IPS DF 19.7 (cell line): ENCODE results near the gene DIAPH2.

Source experiments
- DNase-seq: peaks from one replicate; pipeline ENCODE4 v3.0.0-alpha.2; 2013; ENCODE audit warnings: low read depth, low spot score

Gene DIAPH2

DNA sequence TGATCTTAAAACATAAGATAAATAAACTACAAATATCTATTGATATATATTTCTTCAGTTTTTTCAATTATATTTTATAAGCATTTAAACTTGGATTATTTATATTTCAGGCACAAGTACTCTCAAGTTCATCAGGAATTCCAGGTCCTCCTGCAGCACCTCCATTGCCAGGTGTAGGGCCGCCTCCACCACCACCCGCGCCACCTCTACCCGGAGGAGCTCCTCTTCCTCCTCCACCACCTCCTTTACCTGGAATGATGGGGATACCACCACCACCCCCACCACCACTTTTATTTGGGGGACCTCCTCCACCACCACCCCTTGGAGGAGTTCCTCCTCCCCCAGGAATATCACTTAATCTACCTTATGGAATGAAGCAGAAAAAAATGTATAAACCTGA lies 273.1 kb downstream of the DIAPH2 start:
- no peak for DNase-seq

DNA sequence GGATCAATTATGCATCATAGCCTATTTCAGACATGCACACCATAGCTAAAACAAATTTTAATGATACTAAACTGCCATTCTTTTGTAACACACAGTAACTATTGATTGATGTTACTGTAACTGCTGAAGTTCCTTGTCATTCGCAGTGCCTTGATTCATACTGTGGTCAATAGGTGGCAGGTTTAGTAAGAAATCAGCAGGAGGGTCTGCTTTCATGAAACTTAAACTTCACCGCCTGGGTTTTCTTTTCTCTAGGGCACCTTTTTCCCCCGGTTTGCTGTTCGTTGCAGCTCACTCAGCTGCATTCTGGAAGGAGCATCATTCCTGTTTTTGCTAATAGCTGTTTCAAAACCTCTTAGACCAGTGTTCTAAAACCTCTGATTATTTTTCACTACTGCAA lies 287.2 kb downstream of the DIAPH2 start:
- no peak for DNase-seq

DNA sequence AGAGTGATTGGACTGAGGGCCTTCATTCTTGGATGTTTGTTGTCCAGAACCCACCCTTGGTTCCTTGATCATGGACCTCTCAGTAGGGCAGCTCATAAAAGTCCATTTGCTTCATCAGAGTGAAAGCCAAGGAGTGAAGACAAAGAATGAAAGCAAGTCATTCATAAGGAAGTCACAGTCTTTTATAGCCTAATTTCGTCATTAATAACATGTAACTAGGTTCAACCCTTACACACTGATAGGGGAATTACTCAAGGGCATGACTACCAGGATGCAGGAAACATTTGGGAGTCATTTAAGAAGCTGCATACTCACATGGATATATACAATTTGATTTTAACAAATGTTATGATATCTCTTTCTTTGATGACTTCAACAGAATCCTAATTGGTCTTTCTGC lies 294.3 kb downstream of the DIAPH2 start:
- DNase-seq = no peak

DNA sequence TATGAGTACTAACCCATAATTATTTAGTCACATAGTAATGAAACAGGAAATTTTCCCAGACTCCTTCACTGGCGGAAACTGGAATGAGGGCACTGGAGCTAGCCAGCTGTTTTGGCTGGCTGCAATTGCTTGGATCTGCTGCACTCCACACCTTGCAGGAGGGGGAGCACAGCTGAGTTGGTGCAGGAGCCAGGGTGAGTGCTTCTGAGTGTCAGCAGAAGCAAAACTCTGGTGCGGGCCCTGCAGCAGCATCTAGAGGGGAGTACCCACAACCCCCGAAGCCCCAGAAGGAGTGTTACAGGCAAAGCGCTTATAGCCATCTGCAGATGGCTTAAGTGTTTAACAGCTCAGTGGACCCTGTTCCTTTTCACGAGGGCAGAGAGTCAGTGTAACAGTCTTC lies 295.1 kb downstream of the DIAPH2 start:
- DNase-seq = no peak

DNA sequence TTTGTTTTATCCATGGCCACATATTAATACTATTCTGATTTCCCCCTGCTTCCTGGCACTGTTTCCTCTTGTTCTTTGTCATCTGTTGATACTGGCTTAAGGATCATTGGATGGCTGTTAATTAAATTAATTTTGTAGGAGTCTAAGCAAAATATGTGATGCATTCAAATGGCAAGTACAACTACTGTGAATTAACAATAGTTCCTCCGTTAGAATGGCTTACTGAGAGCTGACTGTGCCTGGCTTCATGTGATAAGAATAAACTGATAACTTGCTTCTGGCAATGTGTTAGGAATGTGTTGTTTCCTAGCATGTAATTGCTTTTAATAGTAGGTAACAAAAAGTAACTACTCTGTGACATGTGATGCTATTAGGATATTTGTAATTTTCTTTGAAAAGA lies 297.5 kb downstream of the DIAPH2 start:
- DNase-seq = no peak

DNA sequence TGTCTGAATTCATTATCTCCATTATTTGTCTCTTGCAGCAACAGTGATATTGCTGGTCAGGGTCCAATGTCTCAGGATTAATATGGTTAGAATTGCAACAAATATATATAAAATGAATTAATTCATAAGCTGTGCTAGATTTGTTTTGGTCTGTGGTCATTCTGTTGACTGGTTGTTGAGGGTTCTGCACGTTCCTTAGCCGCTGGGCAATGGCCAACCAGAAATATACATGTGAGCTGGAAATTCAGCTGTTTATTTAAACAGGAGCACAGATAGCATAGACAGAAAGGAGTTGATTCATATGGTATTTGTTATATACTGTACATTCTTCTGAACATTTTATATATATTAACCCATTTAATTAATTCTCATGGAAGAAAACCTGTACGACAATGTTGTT lies 299.9 kb downstream of the DIAPH2 start:
- no peak for DNase-seq

DNA sequence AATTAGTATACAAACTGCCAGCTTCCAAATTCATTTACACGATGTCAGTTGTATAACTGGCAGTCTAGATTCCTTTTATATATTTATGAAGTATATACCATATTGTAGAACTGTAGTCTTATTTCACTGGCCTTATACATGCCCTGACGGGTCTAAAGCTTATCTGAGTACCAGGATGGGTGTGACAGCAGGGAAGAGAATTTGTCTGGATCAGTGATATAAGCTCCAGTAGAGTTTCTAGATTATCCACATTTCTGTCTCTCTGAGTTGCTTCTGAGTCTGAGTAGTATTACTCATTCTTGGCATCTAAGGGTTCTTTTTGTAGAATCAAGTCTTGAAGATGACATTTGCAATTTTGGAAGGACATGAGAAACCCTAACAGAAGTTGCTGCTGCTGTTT lies 300.4 kb downstream of the DIAPH2 start:
- DNase-seq = no peak

DNA sequence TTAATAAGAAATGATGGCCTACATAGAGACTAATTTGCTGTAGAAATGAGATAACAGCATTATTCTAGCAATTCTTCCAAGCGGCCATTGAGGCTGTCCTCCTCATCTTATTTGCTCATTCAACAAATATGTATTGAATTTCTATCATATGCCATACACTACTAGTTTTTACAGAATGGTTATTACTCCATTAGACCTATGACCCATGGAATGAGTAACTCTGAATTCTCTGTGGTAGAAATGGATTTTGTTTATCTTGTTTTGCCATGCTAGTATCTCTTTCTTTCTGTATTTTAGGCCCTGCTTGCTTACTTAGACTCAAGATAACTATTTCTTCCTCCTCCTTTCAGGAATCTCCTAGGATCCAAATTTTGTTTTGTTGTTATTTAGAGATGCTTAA lies 302.6 kb downstream of the DIAPH2 start:
- no peak for DNase-seq

DNA sequence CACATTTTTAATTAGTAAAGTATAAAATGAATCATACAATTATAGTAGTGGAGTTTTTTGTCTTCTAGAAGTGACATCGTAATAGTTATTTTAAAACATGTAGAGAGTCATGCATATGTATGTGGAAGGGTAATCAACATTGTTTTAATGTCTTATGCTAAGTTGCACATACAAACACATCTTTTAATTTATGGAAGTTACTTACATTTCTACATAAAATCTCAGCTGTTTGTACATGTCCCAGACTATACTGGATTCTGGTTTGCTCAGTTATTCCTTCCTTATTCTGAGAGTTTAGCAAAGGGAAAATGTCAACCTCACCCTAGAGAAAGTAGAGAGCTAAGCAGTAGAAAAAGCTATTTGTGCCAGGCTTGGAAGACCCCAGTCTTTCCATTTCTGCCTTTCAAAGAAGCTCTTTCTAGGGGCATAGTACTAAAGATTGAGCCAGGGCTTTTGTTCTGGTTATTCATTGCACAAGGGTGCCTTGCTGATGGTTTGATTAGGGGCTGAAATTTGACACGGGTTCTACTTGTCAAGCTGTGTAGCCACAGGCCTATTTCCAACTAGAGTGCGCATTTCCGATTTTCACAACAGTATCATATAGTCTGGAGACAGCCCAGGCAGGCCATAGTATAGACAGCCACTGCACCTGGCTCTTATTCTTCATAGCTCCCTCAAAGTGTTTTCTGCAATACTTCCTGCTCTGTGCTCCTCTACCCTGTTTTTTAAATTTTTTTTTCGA lies 305.4 kb downstream of the DIAPH2 start:
- DNase-seq = no peak

DNA sequence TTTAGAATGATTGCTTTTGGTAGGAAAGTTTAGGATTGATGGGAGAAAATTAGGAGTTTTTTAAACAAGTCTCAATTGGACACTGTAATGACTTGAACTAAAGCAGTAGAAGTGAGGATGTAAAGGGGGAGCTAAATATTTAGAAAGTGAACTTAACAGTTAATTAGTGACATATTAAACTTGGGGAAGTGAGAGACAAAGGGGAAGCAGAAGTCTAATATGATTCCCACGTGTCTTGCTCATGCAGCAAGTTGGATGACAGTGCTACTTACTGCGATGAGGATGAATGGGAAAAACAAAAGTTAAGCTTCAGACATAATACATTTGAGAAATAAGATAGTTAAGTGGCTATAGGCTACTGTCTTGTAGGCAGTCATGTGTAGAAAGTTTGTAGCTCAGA lies 309.5 kb downstream of the DIAPH2 start:
- no peak for DNase-seq

DNA sequence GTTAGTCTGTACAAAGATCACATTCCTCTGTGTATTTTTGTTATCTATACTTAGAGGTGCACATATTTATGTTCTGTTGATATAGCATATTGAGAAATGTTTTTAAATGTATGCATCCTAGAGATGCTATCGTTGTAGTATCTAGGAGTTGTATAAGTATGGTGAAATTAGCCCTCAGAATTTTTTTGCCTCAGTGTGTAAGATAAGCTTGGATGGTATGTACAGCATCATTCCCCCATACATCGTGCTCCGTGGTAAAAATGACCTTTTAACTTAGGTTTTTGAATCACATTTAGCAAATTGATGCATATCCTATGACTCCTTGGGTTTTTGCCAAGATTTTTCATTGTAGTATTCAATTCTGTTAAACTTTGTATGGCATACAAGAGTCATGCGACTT lies 312.6 kb downstream of the DIAPH2 start:
- DNase-seq = no peak

DNA sequence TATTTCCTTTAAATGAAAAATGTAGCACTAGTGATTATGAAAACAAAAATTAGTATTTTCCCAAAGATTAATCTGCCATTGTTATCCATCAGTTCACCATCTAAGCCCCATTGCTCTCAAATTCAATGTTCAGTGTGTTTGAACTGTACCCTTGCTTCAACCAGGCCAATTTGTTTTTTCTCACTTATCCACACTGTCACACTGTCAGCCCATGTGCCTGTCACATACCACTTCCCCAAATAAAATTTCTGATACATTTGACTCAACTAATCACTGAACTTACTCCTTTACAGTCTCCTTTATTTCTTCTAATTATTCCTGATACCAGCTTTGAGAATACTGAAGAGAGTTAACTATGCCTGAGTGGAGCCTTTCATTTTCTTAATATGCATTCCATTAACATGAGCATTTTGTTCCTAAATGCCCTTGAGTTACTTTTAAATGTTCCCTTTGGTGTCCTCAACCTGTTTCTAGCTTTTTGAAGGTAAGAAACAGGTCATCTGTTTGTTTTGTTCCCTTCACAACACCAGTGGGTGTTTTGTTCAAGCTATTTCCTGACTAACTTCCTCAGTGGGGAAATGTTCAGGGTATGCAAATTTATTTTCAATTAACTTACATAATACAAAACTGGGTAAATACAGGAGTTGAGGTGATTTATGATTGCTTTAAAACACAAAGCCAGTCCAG lies 316.2 kb downstream of the DIAPH2 start:
- DNase-seq = no peak

DNA sequence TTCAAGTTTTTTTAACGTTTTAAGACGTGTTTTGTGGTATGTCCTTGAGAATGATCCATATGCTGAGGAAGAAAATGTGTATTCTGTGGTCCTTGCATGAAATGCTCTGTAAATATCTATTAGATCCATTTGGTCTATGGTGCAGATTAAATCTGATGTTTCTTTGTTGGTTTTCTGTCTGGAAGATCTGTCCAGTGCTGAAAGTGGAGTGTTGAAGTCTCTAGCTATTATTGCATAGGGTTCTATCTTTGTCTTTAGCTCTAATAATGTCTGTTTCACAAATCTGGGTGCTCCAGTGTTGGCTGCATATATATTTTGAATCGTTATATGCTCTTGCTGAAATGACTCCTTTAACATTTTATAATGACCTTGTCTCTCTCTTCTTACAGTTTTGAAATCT lies 321.5 kb downstream of the DIAPH2 start:
- DNase-seq = no peak

DNA sequence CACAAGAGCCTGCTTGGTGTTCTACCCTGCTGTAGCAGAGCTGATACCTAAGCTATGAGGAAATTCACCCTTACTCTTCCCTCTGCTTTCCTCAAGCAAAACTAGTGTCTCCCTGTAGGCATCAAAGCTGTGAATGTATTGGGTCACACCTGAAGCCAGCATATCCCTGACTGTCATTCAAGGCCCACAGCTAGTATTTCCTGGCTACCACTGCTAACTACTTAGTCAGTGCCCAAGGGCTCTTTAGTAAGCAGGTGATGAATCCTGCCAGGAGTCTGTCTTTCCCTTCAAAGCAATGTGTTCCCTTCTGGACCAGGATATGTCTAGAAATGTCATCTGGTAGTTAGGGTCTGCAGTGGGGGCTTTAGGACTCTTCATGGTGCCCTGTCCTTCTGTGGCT lies 324.7 kb downstream of the DIAPH2 start:
- no peak for DNase-seq

DNA sequence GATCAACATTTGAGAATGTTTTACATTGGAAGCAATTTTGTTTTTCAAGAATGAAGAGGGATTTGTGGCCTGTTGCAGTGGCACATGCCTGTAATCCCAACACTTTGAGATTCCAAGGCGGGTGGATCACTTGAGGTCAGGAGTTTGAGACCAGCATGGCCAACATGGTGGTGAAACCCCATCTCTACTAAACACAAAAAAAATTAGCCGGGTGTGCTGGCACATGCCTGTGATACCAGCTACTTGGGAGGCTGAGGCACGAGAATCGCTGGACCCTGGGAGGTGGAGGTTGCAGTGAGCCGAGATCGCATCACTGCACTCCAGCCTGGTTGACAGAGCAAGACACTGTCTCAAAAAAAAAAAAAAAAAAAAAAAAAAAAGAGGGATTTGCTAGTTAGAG lies 326.9 kb downstream of the DIAPH2 start:
- no peak for DNase-seq

DNA sequence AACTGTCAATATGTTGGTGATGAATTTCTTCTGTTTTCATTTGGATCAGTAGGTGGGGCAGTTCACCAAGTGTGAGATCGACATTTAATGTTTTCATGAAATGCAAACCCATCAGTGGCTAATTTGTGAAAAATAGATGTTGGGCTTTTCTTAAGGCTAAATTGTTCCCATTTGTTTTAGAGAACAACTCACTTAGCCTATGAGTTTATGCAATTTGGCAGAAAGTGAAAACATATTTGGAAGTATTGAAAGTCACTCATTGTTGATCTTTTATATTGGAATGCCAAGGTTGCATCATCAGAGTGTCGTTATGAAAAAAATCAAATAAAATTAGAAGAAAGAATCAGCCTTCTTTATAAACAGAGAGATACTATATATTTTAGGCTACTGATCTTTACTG lies 331.5 kb downstream of the DIAPH2 start:
- no peak for DNase-seq

DNA sequence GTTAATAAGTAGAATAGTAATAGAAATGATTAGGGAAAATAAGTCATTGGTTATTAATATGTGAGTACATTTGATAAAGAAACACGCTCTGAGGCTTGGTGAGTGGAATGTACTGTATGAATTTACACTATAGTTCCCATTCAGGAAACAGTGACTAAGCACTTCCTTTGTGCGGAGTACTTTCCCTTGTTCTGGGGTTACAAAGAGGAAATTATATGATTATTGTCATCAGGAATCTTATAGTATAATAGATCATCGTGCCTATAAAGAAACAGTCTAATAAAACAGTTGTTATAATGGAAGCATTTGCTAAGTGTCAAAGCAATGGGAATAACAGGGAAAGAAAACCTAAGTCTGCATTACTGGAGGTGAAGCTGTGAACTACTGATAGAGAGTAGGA lies 337.0 kb downstream of the DIAPH2 start:
- DNase-seq = no peak

DNA sequence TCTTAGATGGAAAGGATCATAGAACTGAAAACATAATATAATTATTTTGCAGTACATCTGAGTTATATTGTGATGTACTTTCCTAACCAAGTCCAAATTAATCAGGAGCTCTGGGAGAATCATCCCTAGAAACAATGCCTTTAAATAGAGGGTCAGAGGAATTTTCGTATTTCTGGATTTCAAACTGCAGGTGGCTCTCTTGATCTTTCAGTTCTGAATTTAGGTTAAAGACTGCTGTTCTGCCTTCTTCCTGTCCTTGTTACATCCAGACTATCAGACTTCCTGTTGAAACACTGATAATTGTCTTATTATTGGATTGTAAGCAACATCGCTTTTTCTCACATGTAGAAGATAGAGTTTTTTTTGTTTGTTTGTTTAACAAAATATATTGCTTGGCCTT lies 341.8 kb downstream of the DIAPH2 start:
- no peak for DNase-seq

DNA sequence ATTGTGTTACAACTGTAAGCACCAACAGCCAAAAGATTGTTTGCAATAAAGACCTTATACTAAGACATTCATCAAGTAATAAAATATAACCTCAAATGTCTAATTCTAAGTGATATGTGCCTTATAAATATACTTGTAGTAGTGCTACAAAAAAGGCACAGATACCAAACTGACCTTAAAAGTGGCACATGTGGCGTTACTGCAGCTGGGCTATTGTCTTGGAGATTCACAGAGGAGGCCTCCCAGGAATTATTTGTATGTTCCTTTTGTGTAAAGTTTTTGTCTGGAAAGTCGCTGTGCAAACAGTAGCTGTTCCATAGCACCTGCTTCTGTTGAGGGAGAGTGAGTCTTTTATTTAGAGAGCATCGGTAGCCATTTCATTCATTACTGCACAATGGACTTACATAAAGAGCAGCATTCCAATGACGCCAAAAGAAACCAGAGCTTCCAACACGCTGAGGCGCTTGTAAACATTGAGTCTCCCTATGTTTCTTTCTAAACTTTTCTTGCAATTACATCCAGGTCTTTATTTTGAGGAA lies 342.8 kb downstream of the DIAPH2 start:
- no peak for DNase-seq

DNA sequence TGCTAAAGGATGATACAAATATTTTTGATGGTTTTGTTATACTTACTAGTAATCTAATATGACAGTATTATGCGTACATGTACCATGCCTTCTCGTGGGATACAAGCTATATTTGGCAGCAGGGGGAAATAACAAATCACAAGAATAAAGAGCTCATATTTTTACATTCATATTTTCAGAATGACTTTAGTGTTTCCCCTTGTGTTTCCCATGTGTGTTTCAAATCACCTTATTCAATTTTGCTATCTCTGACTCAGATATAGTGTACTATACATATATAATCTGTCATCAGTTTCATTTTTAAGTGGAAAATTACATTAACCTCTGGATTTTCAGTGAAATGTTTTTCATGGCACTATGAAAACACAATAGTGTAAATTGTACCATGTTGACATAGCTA lies 345.8 kb downstream of the DIAPH2 start:
- DNase-seq = no peak

DNA sequence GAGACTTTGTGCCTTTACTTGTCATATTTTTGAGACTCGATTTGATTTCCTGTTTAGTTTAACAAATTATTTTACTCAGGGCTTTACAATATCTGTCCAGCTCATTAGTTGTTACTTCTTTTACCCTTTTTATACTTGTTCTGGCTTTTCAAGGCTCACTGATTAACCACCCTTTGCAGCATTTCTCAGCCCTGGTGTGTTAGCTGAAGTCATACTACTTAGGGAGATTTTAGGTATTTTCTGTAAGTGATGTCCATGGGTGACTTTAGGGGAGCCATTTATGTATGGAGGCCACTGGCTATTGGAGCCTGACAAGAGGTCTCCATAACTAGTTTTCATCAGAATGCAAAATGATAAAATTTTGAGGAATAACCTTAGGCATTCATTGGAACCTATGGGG lies 346.3 kb downstream of the DIAPH2 start:
- DNase-seq = no peak

DNA sequence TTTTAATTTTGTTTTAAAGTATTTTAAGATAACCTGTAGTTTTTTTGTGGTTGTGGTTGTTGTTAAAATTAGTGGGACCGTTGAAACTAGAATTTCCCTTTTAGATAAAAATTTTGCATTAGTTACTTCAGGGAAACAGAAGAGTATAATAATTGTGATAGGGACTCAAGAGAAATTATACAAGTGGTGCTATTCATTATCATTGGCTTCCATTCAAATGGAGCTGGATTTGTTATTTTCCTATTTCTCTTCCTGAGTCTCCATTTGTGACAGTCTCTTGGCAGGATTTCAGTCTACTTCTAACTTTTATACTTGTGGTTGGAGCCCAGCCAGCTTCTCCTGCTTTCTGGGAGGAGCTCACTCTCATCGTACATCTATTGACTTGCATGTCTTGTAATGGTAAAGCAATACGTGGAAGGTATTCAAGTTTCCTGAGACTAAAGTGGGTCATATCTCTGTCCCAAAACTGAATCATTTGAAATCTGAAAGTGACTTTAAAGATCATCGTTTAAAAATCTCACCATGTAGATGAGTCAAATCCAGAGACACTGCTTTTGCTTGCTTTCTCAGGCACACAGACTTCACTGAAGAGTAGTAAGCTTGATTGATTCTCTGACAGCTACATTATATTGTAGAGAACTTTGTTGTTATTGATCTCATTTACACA lies 354.9 kb downstream of the DIAPH2 start:
- DNase-seq = no peak

DNA sequence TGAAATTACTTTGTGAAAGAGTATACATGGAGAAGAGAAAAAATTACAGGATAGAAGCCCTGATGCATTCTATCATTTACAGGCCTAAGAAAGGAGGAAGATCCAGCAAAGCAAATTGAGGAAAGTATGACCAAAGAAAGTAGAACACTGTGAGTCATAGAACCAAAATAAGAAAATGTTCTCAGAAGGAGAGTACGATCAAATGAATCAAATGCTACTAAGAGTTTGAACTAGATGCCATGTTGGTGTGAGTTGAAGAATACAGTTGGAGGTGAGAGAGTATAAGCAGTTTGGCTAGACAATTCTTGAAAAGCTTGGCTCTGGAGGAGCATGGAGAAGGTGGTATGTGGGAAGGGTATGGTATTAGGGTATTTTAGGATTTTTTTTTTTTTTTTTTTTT lies 360.8 kb downstream of the DIAPH2 start:
- DNase-seq = no peak
